KOPT-K1 (cell line): Measurements from ENCODE around the gene SRC.

Source experiments
- H3K27ac ChIP-seq: fragments of 200-600 bp; sonication (generic); 2 replicates; pipeline ENCODE4 v1.5.1; 2016; ENCODE audit warnings: antibody characterized with exemption, mild to moderate bottlenecking, low read depth, low read length; ENCODE audit not compliant: poor library complexity, severe bottlenecking
- H3K36me3 ChIP-seq: fragments of 200-600 bp; sonication (generic); 2 replicates; pipeline ENCODE4 v1.5.1; 2017; ENCODE audit warnings: antibody characterized with exemption, mild to moderate bottlenecking, low read length, moderate library complexity; ENCODE audit not compliant: insufficient read depth
- H3K9me3 ChIP-seq: fragments of 200-600 bp; sonication (generic); 2 replicates; pipeline ENCODE4 v1.5.1; 2017; ENCODE audit warnings: antibody characterized with exemption, low read length, mild to moderate bottlenecking; ENCODE audit not compliant: insufficient read depth, poor library complexity, severe bottlenecking

The SRC gene

DNA sequence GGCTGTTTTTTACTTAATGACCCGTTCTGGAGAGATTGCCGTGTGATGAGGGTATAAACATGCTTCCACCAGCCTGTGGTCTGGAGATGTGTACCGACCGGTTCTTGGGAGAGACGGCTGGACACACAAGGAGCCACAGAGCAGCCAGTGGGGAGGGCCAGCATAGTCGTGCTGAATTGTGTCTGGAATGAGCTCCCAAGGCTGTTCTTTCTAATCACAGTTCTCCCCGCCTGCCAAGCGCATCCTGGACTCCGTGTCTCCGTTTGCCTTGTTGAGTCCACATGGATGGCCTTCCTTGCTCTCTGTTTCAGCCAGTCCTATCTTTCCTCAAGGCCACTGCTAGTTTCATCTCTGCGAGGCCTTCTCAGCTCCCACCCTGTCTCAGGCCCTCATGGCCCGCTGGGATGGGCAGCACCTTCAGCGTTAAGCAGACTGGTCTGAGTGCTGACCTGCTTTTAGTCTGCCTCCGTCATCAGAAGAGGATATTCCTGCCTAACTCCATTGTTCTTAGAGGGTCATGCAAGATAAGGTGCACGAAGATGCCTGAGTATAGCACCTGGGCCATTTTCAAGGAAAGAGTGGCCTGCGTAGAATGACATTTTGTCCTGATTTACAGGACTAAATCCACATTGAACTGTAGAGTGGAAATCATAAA lies 35.9 kb upstream of the SRC start:
- Histone ChIP-seq H3K27ac (no peak overlapping the region), H3K9me3 (no peaks in the 10 kb centered on the region), H3K36me3 (peaks cover 83% of the 10 kb centered on the region)

DNA sequence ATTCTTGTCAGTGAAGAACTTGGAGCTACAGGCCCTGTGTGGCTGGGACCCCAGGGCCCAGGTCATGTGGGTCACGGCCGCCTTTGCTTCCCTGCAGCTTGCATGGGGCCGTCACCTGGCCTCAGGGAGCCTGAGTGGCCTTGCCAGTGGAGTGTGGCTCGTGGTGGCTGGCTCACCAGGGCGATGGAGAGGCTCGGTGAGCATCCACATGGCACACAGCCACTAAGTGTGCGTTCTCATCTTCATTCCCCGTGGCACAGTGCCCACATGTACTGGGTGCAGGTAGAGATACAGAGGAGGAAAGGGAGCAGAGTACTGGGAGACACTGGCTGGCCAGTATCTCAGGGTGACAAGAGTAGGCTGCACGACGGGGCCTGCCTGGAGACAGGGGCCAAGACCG lies 35.0 kb upstream of the SRC start:
- H3K9me3 ChIP-seq = no peaks in the 10 kb centered on the region
- no peak overlapping the region for H3K27ac ChIP-seq
- H3K36me3 ChIP-seq = peaks cover 84% of the 10 kb centered on the region

DNA sequence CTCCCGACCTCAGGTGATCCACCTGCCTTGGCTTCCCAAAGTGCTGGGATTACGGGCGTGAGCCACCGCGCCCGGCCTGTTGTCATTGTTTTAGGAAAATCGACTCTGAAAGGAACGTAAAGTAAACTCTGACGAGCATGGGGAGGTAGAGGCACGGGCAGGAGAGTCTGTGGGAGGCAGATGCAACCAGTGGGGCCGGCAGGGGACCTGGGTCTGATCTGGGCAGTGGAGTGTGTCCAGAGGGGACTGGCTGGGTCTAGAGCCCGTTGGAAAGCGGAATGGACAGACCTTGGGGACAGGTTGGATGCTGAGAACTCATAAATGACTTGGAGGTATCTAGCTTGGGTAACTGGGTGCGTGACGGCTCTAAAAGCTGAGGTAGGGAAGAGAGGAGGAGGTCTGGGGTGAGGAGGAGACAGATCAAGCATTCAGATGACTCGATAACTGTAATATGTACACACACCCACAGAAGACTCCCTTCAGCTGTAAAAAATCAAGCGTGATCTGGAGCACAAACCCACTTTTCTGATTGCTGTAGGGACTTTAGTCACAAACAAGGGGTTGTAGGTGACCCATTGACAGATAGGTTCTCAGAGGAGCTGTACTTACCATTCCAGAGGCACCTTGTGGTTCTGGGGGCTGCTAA lies 34.1 kb upstream of the SRC start:
- H3K36me3 ChIP-seq = peaks cover 79% of the 10 kb centered on the region
- H3K9me3 ChIP-seq = no peaks in the 10 kb centered on the region
- no peak overlapping the region for H3K27ac ChIP-seq

DNA sequence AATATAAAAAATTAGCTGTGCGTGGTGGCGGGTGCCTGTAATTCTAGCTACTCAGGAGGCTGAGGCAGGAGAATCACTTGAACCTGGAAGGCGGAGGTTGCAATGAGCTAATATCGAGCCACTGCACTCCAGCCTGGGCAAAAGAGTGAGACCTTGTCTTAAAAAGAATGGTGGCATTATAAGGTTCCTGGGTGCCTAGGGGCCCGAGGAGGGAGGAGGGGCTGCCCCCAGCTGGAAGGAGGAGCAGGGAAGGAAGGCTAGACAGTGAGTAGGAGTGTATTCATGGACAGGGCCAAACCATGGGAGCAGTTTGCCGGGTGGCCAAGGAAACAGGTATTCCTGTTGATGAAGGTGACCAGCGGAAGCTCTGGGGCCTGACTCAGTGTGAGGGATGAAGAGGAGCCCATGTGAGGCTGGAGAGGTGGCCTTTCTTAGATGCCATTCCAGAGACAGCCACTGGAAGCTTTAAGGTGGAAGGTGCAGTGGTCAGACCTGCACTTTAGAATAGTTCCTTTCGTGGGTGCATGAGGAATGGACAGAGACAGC lies 32.3 kb upstream of the SRC start:
- Histone ChIP-seq H3K27ac (no peak overlapping the region), H3K36me3 (peaks cover 73% of the 10 kb centered on the region), H3K9me3 (no peaks in the 10 kb centered on the region)

DNA sequence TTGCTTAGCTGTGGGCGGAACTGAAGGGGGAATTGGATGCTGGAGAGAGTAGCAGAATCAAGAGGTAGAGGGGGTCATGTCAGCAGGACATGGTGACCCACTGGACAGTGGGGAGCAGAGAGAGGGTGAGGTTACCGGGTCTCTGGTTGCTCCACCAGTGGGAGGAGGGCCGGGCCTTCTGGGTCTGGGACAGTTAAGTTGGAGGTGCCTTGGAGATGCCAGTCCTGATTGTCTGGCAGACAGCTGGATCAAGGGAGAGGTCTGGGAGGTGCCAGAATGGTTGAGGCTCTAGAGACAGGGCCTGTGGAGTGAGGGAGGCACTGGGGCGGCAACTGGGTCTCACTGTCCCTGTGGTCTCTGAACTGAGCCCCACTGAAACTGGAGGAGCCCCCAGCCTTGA lies 31.8 kb upstream of the SRC start:
- Histone ChIP-seq H3K9me3 (no peaks in the 10 kb centered on the region), H3K36me3 (peaks cover 71% of the 10 kb centered on the region), H3K27ac (no peak overlapping the region)

DNA sequence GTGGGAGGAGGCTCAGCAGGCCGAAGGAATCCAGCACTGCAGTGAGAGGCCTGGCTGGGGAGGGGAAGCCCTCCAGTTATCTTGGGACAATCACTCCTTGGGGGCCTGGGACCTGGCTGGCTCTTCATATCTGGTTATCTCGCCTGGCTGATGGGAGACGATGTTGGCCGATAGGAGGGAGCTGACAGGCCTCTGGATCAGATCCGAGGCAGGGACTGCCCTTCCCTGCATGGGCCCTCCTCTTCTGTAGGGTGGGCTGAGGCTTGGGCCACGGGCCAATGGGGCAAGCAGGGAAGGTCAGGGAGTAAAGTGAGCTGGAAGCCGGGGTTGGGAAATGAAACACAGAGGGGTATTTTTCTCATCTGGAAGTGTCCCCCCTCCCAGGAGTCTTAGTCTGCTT lies 31.3 kb upstream of the SRC start:
- Histone ChIP-seq H3K27ac (no peak overlapping the region), H3K36me3 (peaks cover 68% of the 10 kb centered on the region), H3K9me3 (no peaks in the 10 kb centered on the region)

DNA sequence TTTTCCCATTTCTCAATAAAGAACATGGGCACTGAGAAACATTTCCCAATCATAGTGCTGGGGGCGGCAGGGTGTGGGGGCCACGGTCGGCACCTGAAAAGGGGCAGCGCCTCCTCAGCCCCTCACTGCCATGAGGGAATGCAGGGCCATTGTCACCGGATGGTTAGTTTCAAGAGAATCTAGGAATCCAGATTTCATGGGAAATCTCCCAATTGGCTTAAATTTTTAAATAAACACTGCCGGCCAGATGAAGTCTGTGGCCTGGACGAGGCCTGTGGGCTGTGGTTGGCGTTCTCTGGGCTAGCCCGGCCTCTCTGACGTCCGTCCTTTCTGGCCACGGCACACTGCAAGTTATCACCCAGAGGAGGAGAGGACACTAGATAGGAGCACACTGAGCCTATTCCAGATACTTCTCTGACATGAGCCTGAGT lies 30.9 kb upstream of the SRC start:
- no peaks in the 10 kb centered on the region for H3K9me3 ChIP-seq
- H3K36me3 ChIP-seq = peaks cover 63% of the 10 kb centered on the region
- H3K27ac ChIP-seq = peak overlapping the region; percentile 80

DNA sequence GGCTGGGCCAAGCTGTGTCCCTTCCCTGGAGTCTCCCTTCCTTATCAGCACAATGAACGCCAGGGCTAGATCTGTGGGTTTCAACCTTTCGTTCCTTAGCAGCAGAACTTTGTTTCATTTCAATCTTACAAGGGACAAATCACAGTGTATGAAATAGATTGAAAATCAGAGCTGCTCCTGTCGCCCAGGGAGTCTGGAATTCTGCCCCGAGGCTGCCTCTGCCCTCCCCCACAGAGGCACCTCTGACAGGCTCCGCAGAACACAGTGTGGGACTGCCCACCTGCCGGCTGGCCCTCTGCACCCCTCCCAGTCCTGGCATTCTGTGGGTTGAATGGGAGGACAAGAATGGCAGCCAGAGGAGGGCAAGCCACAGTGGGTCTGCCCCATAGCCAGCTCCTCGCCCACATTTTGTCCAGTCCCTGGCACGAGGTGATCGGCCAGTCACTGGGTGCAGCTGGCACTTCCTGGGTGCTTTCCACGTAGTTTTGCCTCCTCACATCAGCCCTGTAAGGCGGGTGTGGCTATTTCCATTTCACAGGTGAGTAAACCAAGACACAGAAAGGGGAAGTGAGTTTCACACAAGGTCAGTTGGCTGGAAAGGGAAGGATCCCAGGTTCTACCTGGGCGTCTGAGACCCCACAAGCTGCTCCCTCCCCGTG lies 30.4 kb upstream of the SRC start:
- Histone ChIP-seq H3K36me3 (peaks cover 58% of the 10 kb centered on the region), H3K27ac (peak overlapping the region; percentile 80), H3K9me3 (no peaks in the 10 kb centered on the region)

DNA sequence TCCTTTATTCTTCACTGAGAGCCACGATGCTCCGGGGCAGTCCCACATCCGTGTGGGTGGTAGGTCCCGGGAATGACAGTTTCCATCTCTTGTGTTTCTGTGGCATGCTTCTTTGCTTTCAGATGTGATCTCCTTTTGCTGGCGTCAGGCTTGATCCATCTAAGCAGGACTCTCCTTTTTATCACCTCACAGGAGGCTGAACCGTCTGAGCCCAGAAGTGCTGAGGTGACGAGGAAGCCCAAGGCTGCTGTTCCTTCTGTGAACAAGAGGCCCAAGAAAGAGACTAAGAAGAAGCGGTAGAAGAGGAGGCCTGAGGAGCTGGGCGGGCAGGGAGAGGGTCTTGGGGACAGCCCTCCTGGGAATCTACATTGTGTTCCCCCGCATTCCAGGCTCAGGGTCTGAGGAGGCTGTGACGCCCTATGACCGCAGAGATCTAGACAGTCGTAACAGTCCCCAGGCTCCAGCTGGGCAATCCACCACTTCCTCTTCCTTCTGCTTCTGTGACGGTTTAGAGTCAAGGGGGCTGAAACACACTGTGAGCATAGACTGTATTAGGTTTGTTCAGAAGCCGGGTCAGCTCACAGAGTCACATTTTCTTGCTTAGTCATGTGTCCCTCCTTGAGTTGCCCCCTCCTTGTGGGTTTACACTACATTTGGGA lies 29.7 kb upstream of the SRC start:
- Histone ChIP-seq H3K27ac (peak overlapping the region; percentile 80), H3K36me3 (peaks cover 51% of the 10 kb centered on the region), H3K9me3 (no peaks in the 10 kb centered on the region)

DNA sequence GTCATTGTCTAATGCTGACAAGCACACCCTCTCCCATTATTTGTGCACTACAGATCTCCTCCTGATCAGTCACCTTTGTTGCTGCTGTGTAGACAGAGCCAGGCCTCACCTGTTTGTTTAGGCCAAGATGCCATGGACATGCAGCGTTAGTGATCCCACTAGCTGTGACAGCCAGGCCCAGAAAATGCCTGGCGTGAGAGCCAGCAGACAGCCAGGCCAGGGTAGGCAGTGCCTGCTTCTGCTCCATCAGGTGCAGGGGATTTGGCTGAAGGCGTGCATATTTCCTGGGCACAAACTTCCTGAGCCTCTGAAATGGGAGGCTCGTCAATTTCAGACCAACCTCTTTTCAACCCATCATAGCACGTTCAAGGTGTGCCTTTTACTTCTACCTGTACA lies 29.2 kb upstream of the SRC start:
- Histone ChIP-seq H3K27ac (peak overlapping the region; percentile 80), H3K36me3 (peaks cover 46% of the 10 kb centered on the region), H3K9me3 (no peaks in the 10 kb centered on the region)

DNA sequence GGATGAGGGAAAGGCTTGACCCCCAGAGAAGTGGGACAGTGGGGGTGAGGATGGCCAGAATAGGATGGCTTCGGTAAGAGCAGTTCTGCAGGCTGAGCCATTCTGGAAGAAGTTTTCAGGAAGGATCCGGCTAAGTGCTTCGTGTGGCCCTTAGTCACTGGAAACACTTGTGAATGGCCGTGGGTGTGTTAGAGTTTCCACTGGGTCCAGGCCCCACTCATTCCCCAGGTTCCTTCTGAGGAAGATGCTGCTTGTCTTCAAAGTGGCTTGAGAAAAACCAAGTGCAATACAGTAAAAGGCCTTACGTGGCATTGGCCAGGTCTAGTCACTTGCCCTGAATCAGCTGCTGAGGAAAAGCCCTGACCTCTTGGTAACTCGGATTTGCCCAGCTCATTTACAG lies 28.6 kb upstream of the SRC start:
- peaks cover 4% of the 10 kb centered on the region for H3K9me3 ChIP-seq
- H3K27ac ChIP-seq = peak overlapping the region; percentile 80
- H3K36me3 ChIP-seq = peaks cover 41% of the 10 kb centered on the region

DNA sequence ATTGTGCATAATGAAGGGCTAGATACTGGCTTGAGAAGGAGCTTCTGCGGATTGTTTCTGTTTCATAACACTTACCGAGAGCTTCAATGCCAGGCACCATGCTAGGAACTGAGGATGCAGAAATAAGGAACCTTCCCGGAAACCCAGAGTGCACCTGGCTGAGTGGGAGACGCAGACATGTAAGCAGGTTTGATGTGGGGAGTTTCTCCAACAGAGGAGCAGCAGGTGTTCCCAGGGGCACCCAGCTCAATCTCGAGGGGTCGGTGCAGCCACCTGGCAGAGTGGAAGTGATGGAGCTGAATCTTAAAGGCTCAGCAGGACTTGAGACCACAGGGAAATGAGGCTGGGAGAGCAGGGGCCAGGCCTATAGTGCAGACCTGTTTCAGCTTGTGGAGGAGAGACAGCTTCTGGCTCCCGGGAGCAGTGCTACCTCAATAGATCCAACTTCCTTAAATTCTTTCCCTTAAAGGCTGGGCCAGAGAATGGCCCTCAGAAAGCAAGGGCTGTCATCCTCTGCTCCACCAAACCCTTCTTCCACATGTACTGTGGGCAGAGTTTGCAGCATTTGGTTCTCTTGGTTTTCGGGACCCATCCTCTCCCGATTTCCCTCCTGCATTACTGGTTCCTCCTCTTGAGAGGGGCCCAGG lies 27.8 kb upstream of the SRC start:
- Histone ChIP-seq H3K27ac (peak overlapping the region; percentile 80), H3K9me3 (peaks cover 6% of the 10 kb centered on the region), H3K36me3 (peaks cover 33% of the 10 kb centered on the region)

DNA sequence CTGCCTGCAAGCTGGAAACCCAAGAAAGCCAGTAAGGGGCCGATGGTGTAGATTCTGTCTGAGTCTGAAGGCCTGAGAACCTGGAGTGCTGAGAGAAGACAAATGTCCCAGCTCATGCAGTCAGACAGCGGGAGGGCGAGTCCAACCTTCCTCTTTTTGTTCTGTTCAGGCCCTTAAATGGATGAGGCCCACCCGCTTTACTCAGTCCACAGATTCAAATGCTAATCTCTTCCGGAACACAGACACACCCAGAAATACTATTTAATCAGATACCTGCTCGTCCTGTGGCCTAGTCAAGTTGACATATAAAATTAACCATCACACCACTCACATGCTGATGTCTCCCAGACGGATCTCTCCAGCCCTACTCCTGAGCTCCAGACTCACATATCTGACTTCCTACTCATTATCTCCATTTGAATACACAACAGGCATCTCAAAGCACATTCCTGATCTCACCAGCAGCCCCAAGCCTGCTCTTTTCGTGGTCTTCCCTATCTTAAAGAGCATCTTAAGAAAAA lies 26.7 kb upstream of the SRC start:
- Histone ChIP-seq H3K27ac (no peak overlapping the region), H3K9me3 (peaks cover 6% of the 10 kb centered on the region), H3K36me3 (peaks cover 33% of the 10 kb centered on the region)

DNA sequence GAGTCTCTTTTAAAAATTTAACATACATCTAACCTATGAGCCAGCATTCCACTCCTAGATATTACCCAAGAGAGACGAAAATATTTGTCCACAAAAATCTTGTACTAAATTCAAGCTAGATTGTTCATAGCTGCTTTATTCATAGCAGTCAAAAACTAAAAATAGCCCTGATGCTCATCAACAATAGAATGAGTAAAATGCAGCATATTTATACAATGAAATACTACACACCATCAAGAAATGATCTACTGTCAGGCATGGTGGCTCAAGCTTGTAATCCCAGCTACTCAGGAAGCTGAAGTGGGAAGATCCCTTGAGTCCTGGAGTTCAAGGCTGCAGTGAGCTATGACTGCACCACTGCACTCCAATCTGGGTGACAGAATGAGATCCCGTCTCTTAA lies 22.0 kb upstream of the SRC start:
- Histone ChIP-seq H3K9me3 (peaks cover 6% of the 10 kb centered on the region), H3K27ac (no peak overlapping the region), H3K36me3 (peaks cover 3% of the 10 kb centered on the region; the same call in 1 of the 2 replicates)
